NCI-H345 (cell line): Measurements from ENCODE around the gene SECISBP2.
"Not testable (repeated sequence)": the region's sequence is repeated elsewhere in the genome, so short reads cannot be mapped to it uniquely, and the experiment has no call there.

Experiments
- DNase-seq: peaks from one replicate; lab custom pipeline; 2025; lab: John Stamatoyannopoulos, UW

The SECISBP2 gene, protein sequence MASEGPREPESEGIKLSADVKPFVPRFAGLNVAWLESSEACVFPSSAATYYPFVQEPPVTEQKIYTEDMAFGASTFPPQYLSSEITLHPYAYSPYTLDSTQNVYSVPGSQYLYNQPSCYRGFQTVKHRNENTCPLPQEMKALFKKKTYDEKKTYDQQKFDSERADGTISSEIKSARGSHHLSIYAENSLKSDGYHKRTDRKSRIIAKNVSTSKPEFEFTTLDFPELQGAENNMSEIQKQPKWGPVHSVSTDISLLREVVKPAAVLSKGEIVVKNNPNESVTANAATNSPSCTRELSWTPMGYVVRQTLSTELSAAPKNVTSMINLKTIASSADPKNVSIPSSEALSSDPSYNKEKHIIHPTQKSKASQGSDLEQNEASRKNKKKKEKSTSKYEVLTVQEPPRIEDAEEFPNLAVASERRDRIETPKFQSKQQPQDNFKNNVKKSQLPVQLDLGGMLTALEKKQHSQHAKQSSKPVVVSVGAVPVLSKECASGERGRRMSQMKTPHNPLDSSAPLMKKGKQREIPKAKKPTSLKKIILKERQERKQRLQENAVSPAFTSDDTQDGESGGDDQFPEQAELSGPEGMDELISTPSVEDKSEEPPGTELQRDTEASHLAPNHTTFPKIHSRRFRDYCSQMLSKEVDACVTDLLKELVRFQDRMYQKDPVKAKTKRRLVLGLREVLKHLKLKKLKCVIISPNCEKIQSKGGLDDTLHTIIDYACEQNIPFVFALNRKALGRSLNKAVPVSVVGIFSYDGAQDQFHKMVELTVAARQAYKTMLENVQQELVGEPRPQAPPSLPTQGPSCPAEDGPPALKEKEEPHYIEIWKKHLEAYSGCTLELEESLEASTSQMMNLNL

DNA sequence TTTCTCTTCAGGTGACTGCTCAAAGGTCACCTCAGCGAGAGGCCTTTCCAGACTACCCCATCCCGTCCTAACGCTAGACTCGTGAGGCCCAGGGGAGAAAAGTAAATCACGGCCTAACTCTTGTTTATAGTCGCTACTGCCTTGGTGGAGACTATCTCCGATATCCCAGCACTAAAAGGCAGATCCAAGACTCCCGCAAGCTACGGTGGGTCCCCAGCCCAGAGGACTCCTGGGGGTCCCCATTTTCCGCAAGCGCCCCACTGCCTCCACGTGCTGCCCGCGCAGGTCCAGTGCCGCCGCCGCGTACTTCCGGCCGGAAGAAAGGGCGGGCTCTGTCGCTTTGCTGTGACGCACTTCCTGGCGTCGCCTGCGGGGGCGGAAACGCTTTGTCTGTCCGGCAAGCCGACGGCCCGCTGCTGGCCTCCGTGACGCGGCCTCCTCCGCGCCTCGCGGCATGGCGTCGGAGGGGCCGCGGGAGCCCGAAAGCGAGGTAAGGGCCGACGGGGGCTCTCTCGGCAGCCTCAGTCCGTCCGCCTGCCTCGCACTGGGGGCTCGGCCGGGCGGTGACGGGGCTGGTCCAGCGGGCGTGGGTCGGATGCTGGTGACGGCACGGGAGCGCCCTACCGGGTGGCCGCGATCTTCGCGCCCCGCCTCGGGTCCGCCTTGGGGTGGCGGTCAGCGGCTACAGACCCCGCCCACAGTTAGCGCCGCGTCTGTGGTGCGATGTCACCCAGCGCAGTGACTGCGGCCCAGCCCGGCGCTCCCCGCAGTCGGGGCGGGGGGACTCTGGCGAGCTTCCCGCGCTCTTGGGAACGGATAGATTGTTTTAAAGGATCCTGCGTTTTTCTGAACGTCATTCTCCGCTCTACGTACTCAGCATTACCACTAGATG lies at the start of gene SECISBP2:
Gene SECISBP2, plus strand, starts transcription at position 378 of the 892 bp plus-strand sequence. Its CDS starts 77 bp downstream, at position 455.
- DNase-seq, result peak; percentile 91

DNA sequence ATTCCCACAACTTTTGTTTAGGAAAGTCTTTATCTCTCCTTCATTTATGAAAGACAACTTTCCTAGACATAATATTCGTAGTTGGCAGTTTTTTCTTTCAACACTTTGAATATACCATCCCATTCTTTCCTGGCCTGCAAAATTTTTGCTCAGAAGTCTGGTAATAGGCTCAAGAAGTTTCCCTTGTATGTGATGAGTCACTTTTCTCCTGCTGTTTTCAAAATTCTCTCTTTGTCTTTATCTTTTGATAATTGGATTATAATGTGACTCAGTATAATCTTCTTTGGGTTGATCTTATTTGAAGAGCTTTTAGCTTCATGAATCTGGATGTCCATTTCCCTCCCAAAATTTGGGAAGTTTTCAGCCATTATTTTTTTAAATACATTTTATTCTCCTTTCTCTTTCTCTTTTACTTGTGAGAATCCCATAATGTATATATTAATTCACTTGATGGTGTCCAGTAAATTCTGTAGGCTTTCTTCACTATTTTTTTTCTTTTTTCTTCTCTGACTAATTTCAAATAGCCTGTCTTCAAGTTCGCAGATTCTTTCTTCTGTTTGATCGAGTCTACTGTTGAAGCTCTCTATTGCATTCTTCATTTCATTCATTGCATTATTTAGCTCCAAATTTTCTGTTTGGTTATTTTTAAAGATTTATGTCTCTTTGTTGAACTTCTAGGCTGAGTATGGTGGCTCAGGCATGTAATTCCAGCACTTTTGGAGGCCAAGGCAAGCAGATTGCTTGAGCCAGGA lies 44.6 kb upstream of the SECISBP2 start:
- no peak for DNase-seq

DNA sequence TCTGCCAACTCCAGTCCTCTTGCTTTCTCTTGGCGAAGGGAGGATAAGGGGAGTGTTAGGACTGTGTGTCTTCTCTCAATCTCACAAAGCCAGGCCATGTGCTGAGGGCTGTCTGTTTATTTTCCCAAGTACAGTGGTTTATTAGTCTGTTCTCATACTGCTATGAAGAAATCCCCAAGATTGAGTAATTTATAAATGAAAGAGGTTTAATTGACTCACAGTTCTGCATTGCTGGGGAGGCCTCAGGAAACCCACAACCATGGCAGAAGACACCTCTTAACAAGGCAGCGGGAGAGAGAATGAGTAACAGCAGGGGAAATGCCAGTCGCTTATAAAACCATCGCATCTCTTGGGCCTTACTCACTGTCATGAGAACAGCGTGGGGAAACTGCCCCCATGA lies 43.5 kb upstream of the SECISBP2 start:
- no peak for DNase-seq

DNA sequence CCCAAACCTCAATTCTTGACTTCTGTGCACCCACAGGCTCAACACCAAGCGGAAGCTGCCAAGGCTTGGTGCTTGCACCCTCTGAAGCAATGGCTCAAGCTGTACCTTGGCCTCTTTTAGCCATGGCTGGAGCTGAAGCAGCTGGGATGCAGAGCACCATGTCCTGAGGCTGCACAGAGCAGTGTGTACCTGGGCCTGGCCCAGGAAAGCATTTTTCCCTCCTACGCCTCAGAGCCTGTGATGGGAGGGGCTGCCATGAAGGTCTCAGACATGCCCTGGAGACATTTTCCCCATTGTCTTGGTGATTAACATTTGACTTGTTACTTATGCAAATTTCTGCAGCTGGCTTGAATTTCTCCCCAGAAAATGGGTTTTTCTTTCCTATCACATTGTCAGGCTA lies 42.3 kb upstream of the SECISBP2 start:
- not testable (repeated sequence) for DNase-seq

DNA sequence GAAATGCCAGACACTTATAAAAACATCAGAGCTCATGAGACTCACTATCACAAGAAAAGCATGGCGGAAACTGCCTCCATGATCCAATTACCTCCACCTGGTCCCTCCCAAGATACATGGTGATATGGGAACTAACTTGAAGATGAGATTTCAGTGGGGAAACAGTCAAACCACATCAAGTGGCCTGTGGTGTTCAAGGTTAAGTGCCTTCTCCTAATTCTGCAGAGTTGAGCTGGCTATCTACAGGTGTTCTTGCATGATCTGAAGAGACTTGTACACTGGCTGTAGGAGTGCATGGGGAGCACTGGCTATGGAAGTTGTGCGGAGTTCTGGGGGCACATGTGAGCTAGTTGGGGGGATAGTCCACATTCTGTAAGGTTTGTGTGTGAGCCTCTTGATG lies 41.3 kb upstream of the SECISBP2 start:
- no peak for DNase-seq

DNA sequence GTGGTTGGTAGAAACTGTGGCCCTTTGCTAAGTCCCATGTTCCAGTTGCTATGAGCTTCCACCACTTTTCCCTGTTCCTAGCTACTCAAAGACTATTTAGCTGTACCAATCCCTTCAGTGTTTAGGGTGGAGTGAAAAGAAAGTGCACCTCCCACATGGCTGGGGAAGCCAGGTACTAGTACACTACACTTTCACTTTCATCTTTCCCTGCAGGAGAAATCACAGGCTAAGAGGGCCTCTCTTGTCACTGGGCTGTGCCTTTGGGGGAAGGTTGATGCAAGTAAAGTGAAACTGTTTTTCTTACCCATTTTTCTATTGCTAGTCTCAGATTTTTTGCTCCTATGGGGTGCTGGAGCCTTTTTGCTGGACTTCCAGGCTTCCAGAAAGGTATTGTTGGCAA lies 40.8 kb upstream of the SECISBP2 start:
- DNase-seq, result no peak

DNA sequence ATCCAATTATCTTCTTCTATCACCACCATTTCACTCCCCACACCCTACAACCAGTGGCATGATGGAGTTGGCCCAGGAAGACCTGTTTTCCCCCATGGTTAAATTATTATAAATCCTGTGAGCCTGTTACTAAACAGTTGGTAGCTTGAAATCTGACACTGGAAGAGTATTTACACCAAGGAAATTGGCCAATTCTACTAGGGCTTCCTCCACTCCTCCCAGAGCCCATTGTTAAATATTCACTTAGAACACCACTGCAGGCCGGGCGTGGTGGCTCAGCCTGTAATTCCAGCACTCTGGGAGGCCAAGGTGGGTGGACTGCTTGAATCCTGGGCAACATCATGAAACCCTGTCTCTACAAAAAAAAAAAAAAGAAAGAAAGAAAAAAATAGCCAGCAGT lies 39.7 kb upstream of the SECISBP2 start:
- no peak for DNase-seq

DNA sequence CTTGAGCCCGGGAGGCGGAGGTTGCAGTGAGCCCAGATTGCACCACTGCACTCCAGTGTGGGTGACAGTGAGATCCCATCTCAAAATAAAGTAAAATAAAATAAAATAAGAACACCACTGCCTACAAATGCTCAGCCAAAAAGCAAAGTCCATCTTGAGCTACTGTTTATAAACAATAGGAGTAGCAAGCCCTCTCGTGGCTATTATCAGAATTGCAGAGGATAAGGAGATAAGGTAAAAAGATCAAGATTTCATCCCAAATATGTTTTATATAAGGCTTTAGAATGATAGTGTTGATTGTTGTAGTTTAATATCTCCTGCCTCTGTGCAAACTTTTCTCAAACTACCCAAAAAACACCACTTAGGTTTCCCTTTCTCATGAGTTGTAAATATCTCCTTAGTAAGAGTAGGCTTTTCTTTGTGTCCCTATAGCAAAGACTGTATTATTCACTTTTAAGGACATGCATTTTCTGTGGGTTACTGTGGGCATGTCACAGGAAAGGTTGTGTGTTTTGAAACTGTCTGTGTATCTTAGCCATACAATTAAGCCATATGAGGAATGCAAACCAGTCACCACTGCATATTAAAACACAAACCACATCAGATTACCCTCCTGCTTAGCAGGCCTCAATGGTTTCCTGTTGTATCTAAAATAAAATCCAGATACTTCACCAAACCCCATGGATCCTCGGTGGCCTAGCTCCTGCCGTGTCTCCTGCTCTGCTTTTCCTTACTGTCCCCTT lies 39.1 kb upstream of the SECISBP2 start:
- DNase-seq, result peak; percentile 26

DNA sequence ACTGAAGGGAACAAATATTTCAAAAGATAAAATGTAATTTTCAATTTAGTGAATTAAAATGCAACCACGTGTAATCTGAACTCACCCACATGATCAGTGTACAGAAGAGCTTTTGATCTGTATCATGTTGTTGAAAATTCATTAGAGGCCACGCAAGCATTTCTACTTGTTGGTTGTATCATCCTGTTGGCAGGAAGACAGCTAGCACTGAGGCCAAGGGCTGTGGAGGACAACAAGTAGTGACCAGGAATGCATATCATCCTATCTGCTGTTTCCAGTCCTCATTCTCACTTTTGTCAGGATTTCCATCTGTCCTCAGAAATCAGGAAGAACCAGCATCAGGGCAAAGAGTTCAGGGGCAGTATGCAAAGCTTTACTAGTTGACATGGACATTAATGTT lies 37.2 kb upstream of the SECISBP2 start:
- no peak for DNase-seq

DNA sequence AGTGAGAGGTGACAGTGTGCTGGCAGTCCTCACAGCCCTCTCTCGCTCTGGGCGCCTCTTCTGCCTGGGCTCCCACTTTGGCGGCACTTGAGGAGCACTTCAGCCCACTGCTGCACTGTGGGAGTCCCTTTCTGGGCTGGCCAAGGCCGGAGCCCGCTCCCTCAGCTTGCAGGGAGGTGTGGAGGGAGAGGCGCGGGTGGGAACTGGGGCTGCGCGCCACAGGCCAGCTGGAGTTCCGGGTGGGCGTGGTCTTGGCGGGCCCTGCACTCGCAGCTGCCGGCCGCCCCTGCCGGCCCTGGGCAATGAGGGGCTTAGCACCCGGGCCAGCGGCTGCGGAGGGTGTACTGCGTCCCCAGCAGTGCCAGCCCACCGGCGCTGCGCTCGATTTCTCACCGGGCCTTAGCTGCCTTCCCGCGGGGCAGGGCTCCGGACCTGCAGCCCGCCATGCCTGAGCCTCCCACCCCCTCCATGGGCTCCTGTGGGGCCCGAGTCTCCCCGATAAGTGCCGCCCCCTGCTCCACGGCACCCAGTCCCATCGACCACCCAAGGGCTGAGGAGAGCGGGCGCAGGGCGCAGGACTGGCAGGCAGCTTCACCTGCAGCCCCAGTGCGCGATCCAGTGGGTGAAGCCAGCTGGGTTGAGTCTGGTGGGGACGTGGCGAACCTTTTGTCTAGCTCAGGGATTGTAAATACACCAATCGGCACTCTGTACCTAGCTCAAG lies 35.9 kb upstream of the SECISBP2 start:
- DNase-seq, result not testable (repeated sequence)

DNA sequence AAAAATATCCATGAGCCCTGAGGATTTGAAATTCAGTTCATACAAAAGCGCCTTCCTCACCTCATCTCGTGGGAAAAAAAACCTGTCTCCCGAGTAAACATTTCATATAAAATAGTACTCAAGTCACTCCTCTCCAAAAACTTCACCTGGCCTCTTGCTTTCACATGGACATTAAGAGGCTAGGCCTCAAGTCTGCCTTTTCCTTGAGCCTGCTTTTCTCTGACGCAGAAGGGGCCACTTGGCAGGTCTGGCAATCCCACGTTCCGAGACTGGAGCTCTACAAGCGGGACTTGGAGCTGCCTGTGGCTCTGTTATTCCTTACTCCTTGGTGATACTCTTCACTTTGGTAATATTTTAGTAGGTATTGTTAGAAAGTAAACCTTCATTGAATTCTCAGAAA lies 34.2 kb upstream of the SECISBP2 start:
- no peak for DNase-seq

DNA sequence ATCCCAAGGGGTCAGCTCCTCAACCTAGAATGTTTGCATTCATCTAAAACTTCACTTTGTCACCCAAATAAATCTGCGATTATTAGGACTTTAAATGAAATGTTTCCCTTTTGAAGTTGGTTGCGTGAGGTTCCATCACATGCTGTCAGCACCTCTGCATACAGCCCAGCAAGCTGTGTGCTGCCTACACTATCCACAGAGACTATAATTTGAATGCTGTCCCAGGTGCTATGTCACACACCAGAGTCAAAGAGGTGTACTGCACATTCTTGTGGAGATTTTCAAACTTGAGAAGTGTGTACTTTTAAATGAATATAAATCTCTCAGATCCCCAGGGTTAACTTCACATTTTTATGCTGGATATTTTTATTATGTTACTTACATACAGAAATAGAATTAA lies 26.6 kb upstream of the SECISBP2 start:
- DNase-seq, result no peak

DNA sequence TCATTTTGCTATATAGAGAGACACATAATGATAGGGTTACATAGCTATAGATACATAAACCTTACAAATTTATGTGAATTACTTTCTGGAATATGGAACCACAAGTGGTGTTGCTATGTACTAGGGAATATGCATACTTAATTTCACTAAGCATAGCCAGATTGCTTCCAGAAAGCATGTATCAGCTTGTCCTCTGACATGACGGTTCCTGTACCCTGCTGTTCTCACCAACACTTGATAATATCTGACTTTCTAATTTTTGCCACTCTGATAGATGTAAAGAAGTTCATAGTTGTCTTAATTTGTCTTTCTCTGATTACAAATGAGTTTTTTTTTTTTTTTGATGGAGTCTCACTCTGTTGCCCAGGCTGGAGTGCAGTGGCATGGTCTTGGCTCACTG lies 25.3 kb upstream of the SECISBP2 start:
- DNase-seq, result no peak

DNA sequence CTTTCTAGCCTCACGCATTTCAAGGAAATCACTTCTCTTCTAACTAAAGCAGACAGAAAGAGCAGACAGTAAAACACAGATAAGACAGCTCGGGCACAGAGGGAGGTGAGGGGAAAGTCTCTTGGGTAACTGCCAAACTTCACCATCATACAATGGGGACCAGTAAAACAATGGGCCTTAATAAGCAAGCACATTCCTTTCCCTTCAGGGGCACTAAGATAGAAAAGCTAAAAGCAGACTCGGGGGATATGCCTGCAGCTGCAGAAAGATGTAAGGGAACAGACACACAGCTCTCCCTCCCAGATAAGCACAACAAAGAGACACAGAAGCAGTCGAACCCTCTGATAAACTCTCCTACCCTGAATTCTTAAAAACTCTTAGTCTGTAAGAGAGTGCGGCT lies 22.9 kb upstream of the SECISBP2 start:
- no peak for DNase-seq

DNA sequence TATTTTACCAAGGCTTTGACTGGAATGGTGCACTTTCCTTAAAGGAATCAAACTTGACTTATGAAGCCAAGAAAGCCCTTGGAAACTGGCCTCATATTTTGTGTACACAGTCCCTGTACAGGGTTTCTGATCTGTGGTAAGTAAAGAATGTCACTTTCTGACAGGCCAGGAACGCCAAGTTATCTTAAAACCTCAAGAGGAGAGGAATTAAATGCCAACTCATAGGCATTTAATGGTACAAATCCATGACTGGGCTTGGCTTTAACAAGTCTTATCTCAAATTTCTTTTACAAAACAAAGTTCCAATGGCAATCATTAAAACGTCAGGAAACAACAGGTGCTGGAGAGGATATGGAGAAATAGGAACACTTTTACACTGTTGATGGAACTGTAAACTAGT lies 16.3 kb upstream of the SECISBP2 start:
- DNase-seq, result not testable (repeated sequence)

DNA sequence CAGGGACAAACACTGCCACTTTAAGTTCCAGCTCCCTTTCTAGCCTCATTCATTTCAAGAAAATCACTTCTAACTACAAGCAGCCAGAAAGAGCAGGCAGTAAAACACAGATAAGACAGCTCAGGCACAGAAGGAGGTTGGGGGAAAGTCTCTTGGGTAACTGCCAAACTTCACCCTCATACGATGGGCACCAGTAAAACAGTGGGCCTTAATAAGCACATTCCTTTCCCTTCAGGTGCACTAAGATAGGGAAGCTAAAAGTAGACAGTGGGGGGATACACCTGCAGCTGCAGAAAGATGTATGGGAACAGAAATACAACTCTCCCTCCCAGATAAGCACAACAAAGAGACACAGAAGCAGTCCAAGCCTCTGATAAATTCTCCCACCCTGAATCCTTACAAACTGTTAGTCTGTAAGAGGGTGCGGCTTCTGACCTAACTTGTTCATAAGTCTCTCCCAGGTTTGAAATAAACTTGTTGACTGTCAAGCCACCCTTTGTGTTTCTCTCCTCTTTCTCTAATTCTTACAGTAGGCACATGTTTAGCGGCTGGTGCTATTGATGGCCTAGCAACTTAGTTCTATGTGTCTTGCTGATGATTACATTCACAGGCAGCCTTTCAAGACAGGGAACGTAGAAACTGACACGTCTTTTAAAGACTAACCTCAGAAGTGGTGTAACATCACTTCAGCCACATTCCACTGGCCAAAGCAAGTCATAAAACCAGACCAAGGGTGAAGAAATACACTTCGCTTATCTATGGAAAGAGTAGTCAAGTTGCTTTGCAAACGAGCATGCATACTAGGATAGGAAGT lies 14.1 kb upstream of the SECISBP2 start:
- DNase-seq, result no peak

DNA sequence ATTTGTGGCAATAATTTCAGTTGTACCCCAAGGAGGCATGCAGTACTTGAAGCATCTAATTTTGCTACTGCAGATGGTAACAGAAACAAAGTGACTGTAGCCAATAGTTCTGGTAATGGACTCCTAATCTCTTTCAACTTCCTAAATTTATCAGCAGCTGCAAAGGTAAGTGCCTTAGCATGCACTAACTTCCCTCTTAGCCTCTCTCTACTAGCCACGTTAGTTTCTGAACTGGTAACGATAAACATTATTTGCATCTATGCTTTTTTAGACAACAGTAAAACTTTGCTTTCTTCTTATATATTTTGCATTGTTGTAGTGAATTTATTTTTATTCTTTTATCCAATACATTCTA lies 13.5 kb upstream of the SECISBP2 start:
- DNase-seq, result no peak

DNA sequence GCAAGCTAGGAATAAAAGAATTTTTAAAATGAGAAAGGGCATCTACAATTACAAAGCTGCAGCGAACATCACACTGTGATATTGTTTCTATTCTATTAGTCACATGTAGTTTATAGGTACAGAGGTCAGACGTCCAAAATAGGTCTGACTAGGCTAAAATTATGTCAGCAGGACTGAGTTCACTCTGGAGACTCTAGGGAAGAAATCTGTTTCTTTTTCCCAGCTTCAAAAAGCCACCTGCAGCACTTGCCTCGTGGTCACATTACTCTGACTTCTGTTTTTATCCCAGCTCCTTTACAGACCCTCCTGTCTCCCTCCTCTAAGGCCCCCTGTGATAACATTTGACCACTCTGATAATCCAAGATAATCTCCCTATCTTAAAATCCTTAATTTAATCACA lies 12.4 kb upstream of the SECISBP2 start:
- no peak for DNase-seq

DNA sequence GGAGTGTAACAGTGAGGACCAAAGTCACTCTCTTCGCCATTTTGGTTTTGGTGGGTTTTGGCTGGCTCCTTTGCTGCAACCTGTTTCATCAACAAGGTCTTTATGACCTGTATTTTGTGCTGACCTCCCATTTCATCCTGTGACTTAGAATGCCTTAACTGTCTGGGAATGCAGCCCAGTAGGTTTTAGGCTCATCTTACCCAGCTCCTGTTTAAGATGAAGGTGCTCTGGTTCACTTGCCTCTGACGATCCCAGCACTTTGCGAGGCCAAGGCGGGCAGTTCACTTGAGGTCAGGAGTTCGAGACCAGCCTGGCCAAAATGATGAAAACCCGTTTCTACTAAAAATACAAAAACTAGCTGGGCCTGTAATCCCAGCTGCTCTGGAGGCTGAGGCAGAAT lies 9.1 kb upstream of the SECISBP2 start:
- DNase-seq, result no peak
